CD4-positive, alpha-beta T cell treated with Interleukin-15 for 4 hours (primary cell): ENCODE data around the gene GDPD2.
A peak's percentile ranks its signal among the peaks of the same experiment; 100 is the strongest.
"Not testable (repeated sequence)": the region's sequence is repeated elsewhere in the genome, so short reads cannot be mapped to it uniquely, and the experiment has no call there.

Experiments used
- DNase-seq: peaks from one replicate; pipeline ENCODE4 v3.0.0-alpha.2; 2020; ENCODE audit warnings: low spot score

GDPD2 gene

GRCh38 chrX:70422851-70423341, at the start of gene GDPD2:
TSS of gene GDPD2 (plus strand) at chrX:70423314. CDS start at chrX:70424985, 1,671 bp downstream.
- no peak for DNase-seq

GRCh38 chrX:70386235-70386634, 36.9 kb upstream of the GDPD2 start:
- DNase-seq, result no peak

GRCh38 chrX:70398899-70399298, 24.2 kb upstream of the GDPD2 start:
- DNase-seq, result peak; percentile 37

- DNase-seq, result not testable (repeated sequence)
These were observed 22.9 kb upstream of the GDPD2 start for GRCh38 chrX:70400181-70400580.

- DNase-seq, result no peak
These were observed 20.4 kb upstream of the GDPD2 start for GRCh38 chrX:70402721-70403120.

GRCh38 chrX:70405003-70405402, 18.1 kb upstream of the GDPD2 start:
- DNase-seq, result no peak

- no peak for DNase-seq
These were observed 12.2 kb upstream of the GDPD2 start for GRCh38 chrX:70410921-70411320.

GRCh38 chrX:70411475-70411874, 11.6 kb upstream of the GDPD2 start:
- DNase-seq, result no peak

GRCh38 chrX:70421618-70422017, 1.5 kb upstream of the GDPD2 start:
- no peak for DNase-seq

GRCh38 chrX:70423936-70424675, 992 bp downstream of the GDPD2 start:
- DNase-seq, result no peak

GRCh38 chrX:70424801-70425200, 1.7 kb downstream of the GDPD2 start:
- no peak for DNase-seq

- DNase-seq, result no peak
These were observed 3.5 kb downstream of the GDPD2 start for GRCh38 chrX:70426286-70427278.

GRCh38 chrX:70427365-70427764, 4.3 kb downstream of the GDPD2 start:
- DNase-seq, result no peak

- no peak for DNase-seq
These were observed 6.6 kb downstream of the GDPD2 start for GRCh38 chrX:70429759-70430158.

GRCh38 chrX:70432936-70433847, 10.1 kb downstream of the GDPD2 start:
- no peak for DNase-seq

GRCh38 chrX:70433848-70434351, 10.8 kb downstream of the GDPD2 start:
- peak; percentile 72 for DNase-seq

- peak; percentile 64 for DNase-seq
These were observed 11.3 kb downstream of the GDPD2 start for GRCh38 chrX:70434352-70434866.

- DNase-seq, result peak; percentile 18
These were observed 11.9 kb downstream of the GDPD2 start for GRCh38 chrX:70434914-70435586.

GRCh38 chrX:70436343-70436742, 13.2 kb downstream of the GDPD2 start:
- DNase-seq, result no peak

- no peak for DNase-seq
These were observed 13.9 kb downstream of the GDPD2 start for GRCh38 chrX:70437011-70437410.
